SK-N-DZ (cell line): ENCODE measurements around the gene GARRE1.
"Not testable (repeated sequence)": the region's sequence is repeated elsewhere in the genome, so short reads cannot be mapped to it uniquely, and the experiment has no call there.

Experiments
- DNase-seq: peaks from one replicate; pipeline ENCODE4 v3.0.0-alpha.2; 2015; ENCODE audit warnings: low spot score

The GARRE1 gene

DNA sequence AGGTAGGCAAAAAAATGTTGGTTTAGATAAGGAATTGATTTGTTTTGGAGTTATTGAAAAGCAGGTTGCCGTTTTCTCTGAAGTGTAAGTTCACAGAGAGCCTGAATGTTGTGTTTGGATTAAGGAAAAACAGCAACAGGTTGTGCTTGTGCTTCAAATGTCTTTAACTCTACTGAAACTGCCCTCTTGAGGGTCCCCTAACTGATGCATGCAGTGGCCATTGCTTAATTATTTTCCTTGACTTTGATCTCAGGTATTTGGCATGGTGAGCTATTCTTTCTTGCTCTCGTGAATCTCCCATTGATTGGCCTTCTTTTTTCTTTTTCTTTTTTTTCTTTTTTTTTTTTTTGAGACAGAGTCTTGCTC, 3.2 kb downstream of the GARRE1 start:
- DNase-seq = no peak

DNA sequence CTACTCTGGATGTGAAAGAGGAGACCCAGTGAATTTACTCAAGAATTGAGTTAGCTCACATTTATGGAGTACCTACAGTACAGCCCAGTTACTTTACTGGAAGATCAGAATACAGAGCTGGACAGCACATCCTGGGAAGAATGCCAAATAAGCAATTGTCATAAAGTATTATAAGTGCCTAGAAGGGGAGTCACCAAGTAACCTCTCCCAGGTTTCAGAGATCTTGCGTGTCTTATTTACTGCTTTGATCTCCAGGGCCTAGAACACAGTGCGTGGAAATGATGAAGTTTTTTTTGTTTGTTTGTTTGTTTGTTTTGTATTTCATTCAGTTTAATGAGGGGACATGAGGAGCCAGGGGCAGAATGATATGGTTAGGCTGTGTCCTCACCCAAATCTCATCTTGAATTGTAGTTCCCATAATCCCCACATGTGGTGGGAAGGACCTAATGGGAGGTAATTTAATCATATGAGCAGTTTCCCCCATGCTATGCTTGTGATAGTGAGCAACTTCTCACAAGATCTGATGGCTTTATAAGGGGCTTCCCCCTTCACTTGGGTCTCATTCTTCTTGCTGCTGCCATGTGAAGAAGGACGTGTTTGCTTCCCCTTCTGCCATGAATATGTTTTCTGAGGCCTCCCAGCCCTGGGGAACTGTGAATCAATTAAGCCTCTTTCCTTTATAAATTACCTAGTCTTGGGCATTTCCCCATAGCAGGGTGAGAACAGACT, 5.2 kb downstream of the GARRE1 start:
- DNase-seq = no peak

DNA sequence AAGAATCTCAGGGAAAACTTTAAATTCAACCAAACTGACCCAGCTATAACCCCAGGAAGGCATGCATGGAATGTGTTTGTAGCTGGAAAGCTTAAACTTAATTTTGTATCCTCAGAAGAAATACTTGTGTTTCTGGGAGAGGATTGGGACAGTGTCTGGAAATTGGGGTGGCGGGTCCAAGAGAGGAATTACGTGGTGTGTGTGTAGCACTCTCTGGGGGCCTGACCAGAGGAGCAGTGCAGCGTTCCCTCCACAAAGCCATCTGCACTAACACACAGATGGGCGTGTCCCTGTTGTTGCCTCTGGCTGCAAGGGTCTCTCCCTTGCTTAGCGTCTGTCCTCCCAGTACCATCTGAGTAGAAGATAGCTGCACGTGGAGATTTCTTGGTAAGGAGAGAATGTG, 6.4 kb downstream of the GARRE1 start:
- no peak for DNase-seq

DNA sequence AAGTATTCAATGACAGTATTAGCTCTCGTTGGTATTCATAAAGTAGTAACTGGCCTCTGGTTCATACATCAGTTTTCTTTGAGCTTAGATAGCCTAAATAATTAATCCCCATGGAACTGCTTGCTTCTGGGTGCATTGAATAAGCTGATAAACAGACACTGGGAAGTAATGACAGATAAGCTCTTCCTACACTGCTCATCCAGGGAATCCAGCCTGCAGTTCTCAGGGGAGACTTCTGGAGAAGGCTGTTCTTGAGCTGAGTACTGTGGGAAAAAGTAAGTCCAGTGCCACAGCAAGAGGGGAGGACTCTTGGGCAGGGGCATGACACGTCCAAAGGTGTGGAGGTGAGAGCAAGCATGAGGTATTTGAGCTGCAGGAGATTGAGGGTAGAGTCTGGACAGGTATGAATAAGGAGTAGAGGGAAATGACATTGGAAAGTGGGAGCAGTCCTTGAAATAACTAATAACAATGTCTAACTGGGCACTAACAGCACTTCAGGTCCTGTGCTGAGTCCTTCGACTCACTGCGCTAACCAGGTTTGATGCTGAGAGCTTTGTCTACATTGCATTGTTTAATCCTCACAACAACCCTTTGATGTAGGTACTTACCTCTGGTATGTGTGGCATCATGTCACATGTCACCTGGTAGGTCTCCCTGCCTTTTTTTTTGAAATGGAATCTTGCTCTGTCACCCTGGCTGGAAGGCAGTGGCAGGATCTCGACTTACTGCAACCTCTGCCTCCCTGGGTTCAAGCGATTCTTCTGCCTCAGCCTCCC, 7.2 kb downstream of the GARRE1 start:
- DNase-seq = no peak

DNA sequence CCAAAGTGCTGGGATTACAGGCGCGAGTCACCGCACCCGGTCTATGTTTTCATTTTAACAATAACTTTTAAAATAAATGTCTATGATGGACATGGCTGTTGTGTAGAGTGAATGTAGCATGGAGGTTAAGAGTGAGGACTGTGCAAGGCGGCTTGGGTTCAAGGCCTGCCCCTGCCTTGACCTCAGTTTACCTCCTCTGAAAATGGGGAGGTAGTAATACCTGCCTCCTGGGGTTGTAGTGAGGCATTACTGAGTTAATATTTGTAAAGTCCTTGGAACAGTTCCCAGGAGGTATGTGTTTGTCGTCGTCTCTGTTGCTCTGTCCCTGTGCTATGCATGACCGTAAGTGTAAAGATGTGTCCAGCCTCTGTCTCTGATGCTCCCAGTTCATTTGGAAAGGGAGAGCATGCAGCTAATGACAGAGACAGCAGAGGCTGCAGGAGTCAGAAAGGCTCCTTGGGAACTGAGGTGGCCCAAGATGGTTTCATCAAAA, 9.4 kb downstream of the GARRE1 start:
- DNase-seq = no peak

DNA sequence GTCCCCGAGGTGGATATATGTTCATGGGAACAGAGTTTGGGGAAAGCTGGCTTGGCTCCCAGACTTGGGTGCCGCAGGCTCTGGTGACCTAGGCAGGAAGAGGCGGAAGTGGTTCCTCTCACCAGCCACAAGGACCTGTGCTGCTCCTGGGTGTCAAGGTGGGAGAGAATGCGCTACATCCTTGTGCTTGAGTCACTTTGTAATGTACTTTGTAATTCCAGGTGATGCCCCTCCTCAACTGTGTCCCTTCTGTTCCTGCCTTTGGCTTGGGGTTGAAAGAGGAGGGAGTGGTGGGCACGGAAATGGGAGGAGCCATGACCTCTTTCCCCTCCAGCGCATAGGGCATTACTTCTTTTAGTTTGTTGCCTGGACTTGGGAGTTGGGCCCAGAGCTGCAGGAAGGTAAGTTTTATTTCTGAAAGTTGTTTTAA, 10.9 kb downstream of the GARRE1 start:
- DNase-seq = no peak

DNA sequence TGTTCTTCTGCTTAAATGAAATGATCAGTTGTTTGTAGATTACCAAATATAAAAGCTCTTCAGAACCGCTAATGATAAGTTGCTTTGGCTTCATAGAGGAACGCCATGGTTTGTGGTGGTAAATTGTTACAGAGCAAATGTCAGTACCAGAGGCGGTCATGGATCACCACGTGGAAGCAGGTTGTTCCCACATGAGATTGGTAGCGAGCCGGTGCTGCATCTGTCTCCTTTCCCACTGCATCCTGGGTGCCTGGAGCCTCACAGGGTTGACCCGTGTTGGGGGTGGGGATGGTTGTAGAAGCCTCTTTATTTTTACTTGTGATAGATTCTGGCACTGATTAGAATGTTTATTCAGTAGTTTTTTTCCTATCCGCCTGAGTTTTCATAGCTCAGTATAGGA, 14.7 kb downstream of the GARRE1 start:
- no peak for DNase-seq

DNA sequence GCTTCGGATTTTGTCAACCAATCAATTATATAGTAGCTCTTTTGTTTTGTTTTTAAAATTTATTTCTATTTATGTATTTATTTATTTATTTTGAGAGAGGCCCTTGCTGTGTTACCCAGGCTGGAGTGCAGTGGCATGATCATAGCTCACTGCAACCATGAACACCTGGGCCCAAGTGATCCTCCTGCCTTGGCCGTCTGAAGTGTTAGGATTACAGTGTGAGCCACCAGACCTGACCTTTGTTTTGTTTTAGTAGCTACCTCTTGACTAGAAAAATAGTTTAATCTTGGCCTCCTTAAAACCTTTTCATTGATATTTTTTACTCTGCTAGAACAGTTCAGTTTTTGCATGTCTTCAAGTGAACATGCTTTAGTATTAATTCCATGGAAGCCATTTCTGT, 15.1 kb downstream of the GARRE1 start:
- DNase-seq = no peak

DNA sequence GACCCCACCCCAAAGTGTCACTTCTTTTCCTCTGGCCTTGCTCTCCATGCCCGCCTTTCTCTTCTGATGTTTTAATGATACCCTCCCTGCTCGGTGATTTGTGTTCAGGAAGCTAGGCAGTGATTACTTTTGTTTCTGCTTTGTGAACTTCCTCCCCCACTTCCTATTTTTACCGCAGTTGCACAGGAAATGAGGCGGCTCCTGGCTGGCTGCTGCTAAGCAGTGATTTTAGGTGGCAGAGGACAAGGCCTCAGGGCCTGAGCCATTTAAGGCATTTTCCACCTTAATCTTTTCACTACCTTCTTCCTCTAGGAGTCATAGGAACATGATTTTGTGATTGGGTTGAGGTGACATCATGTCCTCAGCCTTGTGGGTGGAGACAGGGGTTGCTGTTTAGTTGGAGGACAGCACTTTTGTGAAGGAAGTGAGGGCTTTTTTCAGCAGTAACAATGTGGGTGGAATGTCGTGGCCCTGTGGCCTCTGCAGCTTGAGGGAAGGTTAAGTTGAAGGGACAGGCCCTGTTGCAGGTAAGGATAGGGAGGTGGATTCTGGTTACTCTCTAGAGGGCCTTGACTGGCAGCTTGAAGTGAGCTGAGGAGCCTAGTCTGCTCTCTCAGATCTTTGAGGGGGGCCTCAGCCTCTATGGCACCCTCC, 15.7 kb downstream of the GARRE1 start:
- no peak for DNase-seq

DNA sequence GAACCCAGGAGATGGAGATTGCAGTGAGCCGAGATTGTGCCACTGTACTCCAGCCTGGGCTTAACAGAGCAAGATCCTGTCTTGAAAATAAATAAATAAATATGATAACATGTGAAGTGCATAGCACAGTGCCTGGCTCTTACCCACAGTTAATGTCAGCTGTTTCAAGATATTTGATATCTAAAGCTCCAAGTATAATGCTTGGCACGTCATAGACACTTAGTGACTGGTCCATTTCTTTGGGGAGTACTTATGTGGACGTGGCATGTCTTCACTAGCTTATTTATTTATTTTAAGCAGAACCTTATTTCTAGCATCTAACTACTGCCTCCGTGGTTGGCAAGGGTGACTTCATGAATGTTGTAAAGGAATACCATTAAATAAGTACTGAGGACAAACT, 18.8 kb downstream of the GARRE1 start:
- DNase-seq = no peak

DNA sequence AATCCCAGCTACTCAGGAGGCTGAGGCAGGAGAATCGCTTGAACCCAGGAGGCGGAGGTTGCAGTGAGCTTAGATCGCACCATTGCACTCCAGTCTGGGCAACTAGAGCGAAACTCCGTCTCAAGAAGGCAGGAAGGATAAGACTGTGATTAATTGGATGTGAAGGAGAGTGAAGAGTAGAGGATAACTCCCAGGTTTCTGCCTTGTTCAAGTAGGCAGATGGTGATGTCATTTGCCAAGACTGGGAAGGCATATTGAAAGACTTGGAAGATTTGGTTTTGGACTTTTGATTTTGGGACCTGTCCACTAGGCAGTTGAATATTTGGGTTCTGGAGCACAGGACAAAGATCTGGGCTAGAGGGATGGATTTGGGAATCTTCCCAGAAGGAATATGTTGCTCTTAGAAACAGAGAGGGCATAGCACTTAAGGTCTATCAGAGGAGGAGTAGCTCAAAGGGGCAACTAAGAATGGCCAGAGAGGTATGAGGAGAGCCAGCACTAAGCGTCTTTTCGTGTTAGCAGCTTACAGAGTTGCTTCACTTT, 20.0 kb downstream of the GARRE1 start:
- DNase-seq = no peak

DNA sequence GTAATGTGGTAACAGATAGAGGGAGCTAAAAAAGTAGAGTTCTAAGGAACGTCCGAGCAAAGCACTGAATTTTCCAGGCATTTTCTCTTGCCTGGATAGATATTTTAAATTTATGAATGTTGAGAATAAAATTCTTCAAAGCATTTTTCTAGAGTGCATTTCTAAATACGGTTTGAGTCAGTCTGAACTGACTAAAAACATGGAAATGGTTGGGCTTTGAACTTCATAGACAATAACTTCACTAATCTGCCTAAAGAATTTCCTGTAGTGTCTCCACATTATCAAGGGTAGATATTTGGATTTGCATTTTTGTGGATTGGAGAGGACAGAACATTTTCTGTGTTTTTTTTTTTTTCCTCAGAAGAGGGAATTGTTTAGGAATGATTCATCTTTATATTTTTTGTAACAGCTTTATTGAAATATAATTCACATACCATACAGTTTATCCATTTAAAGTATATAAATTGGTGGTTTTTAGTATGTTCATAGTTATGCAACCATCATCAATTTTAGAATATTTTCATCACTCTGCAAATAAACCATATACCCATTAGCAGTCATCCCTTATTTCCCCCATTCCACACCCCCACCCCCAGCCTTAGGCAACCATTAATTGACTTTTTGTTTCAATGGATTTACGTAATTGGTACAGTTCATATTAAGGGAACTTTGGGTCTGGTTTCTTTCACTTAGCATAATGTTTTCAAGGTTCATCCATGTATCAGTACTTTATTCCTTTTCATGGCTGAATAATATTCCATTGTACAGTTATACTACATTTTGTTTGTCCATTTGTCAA, 20.7 kb downstream of the GARRE1 start:
- no peak for DNase-seq

DNA sequence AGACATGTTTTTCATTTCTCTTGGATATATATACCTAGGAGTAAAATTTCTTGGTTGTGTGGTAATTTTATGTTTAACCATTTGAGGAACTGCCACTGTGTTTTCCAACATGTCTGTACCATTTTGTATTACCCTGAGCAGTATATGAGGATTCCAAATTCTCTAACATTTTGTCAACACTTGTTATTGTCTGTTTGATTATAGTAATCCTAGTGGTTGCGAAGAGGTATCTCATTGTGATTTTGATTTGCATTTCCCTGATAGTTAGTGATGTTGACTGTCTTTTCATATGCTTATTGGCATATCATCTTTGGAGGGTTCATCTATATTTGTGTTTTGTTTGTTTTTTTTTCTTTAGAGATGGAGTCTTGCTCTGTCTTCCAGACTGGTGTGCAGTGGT, 21.4 kb downstream of the GARRE1 start:
- no peak for DNase-seq

DNA sequence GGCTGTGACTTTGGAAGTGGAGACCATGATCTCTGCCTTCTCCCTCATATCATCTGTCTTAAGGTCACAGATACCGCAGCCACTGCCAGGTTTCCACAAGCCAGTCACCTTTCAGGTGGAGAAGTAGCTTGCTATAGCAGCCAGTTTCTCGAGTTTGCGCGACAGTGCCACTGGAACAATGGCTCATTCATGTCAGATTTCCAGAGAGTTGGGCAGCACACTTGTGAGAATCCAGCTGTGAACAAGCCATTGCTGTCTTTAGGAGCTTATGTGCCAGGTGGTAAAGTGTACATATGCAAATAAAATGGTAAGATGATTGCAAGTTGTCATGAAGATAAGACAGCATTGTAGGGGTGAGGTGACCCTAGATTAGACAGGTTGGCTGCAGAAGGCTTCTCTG, 22.3 kb downstream of the GARRE1 start:
- DNase-seq = no peak

DNA sequence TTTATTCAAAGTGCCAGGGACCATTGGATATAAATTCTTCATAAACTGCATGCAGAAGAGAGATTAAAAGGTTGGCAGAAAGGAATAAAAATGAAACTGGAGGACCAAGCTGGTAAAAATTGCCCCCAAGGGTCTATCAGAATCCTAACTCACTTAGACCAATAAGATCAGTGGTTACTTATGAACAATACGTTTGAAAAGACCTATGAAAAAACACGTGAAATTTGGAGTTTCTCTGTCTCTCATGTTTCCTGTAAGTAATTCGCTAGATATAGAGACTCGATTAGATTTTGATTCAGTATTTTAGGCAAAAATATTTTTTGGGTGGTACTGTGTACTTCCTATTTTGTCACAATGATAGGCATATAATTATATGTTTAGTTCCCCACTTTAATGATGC, 22.9 kb downstream of the GARRE1 start:
- DNase-seq = no peak

DNA sequence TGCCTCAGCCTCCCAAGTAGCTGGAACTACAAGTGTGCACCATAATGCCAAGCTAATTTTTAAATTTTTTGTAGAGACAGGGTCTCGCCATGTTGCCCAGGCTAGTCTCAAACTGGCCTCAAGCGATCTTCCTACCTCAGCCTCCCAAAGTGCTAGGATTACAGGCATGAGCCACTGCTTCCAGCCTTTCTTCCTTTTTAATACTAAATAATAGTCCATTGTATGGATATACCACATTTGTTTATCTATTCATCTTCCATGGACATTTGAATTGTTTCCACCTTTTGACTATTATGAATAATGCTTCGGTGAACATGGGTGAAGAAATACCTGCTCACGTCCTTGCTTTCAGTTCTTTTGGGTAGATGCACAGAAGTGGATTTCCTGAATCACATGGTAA, 24.4 kb downstream of the GARRE1 start:
- no peak for DNase-seq

DNA sequence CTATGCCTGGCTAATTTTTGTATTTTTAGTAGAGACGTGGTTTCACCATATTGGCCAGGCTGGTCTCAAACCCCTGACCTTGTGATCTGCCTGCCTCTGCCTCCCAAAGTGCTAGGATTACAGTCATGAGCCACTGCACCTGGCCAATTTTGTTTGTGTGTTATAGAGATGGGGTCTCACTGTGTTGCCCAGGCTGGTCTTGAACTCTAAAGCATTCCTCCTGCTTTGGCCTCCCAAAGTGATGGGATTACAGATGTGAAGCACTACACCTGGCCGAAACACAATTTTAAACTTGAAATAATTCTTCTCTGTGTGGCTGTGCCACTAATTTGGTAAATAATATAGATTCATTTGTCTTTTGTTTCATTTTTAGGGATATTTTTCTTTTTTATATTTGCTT, 27.1 kb downstream of the GARRE1 start:
- not testable (repeated sequence) for DNase-seq

DNA sequence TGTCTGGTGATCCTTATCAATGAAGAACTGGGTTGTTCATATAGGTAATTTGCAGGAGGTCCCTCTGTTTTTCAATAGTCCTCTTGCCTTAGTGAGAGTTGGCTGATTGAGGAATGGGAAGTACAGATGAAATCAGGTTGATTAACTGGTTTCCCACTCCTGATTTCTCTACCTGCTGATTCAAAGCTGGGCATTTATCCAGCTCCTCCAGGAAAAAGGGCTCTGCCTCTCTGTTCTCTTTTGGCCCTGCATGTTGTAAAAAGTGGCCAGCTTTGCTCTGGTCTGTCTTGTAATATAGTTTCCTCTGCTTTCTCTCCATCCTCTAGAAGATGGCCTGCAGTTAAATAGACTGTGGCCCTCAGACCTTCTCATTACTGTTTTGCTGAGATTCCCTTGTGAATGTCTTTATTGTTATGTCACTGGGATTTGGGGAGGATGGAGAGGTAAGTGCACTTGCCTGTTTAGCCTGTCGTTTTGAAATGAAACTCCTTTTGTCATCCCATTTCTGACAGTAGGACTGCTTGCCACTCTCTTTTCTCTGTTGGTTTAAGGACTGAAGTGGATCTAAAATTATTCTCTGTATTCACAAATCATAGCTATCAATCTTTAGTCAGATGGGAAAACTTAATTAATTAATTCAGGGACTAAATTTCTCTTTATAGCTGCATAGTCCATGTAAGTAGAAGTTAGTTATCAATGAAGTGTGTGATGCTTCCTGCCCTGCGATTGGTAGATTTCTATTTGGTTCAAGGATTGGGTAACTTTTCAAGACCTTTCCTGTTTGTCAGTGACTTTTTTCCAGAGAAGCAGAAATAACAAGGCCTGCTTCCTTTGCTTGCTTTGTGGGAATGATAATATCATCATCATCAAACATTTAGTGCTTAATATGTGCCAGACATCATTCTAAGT, 28.5 kb downstream of the GARRE1 start:
- no peak for DNase-seq

DNA sequence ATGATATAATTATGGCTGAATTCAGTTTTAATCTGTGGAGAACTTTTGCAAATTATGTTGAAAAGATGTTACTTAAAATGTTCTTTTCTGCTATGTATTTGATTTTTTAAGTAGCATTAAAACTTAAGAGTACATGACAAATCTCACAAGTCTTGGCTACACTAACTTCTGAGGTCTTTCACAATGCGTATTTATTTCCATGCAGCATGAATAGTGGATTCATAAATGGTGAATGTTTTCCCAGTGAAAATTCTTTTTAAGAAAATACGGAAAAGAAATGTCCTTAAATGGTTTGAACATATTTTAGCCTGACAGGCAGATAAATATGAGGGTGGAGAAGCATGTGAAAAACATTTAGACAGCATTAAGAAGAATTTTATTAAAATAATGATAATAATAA, 30.2 kb downstream of the GARRE1 start:
- DNase-seq = no peak

DNA sequence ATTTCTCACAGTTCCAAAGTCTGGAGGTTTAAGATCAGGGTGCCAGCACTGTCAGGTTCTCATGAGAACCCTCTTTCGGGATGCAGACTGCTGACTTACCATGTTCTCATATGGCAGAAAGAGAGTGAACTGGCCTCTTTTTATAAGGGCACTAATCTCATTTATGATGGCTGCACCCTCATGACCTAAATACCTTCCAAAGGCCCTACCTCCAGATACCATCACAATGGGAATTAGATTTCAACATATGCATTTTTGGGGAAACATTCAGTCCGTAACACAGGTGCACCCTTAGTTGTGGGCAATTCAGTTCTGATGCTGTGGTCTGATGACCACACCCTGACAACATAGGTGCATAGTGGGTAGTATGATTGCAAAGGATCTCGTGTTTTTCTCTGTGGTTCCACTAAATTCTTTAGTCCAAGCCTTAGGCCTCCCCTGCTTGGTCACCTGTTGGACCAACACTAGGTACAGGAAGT, 33.3 kb downstream of the GARRE1 start:
- DNase-seq = no peak
